Measurements from ENCODE around the gene SDC3. TPM values are rescaled to one million over a fixed set of nuclear protein-coding genes. Genes with fewer than 3 reads are reported as not detected.

SDC3 gene
- total and polyA plus RNA-seq, 10 of the 15 experiments (the other 5 are each of a cell fraction or from before 2014, with no cell fraction given): under 0.01 to 0.46 (median 0.07) TPM; not detected in 2

DNA sequence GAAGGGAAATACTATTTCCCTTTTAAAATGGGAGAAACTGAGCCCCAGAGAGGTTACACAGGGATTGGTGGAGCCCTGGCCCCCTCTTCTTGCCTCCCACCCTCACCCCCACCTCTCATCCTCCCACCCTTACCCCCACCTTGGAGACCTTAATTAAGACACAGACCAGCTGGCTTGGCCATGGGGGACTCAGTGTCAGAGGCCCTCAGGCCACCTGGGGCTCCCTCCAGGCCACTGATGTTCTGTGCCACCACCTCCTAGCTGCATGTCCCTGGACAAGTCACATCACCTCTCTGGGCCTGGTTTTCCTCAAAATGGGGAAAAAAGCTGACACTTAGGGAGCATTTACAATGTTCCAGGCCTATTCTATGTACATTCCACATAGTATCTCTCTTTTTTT lies 51.5 kb downstream of the SDC3 start:
- Histone ChIP-seq H4K20me1 (ENCODE audit: control insufficient read depth, insufficient read depth) (no peaks in the 10 kb centered on the region), H3K27ac (ENCODE audit: control insufficient read depth, insufficient read depth) (no peak overlapping the region), H3K4me3 (no peak overlapping the region), H2AFZ (ENCODE audit: control insufficient read depth, low read depth, low read length) (no peak overlapping the region), H3K9me3 (replicated peaks; ENCODE audit: control insufficient read depth, insufficient read depth, low read length) (no peaks in the 10 kb centered on the region; the same call in 2 of the 3 replicates), H3K4me2 (ENCODE audit: control insufficient read depth, insufficient read depth) (no peak overlapping the region), H3K27me3 (replicated peaks in 1 of 2; ENCODE audit: control insufficient read depth in 2 of 2, insufficient read depth in 2 of 2, low read length in 1 of 2) (peaks cover 0 to 5% of the 10 kb centered on the region in 2 experiments; a peak in 2 of 4 replicates), H3K79me2 (ENCODE audit: control insufficient read depth, insufficient read depth, low read length) (no peaks in the 10 kb centered on the region), H3K9ac (ENCODE audit: control insufficient read depth, insufficient read depth, low read length) (no peak overlapping the region), H3K36me3 (ENCODE audit: control insufficient read depth in 2 of 2, insufficient read depth in 2 of 2, low read length in 1 of 2) (no peaks in the 10 kb centered on the region), H3K4me1 (ENCODE audit: control insufficient read depth, insufficient read depth, low read length) (no peaks in the 10 kb centered on the region)
- in situ Hi-C loops (cut with MboI): no loop called here
- CTCF ChIA-PET: no interaction called here
- SMC1A ChIA-PET (ENCODE audit: uncharacterized antibody, unreplicated experiment): no interaction called here
- POLR2A ChIA-PET: interaction anchor here (0.7 kb wide), 1 partner anchor 446 kb away, joined by 3 read pairs; no protein-coding TSS in a partner anchor
- intact Hi-C loops (cut with micrococcal nuclease; ENCODE audit: unreplicated experiment): no loop called here
- FAIRE-seq: no peak
- ATAC-seq: no peak
- no peak for DNase-seq (ENCODE audit: low read depth, low spot score)
- no TSS peak for BruUV-seq (replicated peaks)
- no peak for TF ChIP-seq POLR2A (IDR thresholded peaks at IDR 0.05; ENCODE audit: low read depth, low read length)
- TF ChIP-seq NRF1 (conservative IDR thresholded peaks at IDR 0.05; ENCODE audit: low read depth, low read length): no peak
- TF ChIP-seq SMC3 (IDR thresholded peaks at IDR 0.05; ENCODE audit: borderline replicate concordance, low read length): no peak
- TF ChIP-seq FOXK2 (IDR thresholded peaks at IDR 0.05): no peak
- TF ChIP-seq BHLHE40 (IDR thresholded peaks at IDR 0.05; ENCODE audit: borderline replicate concordance in 1 of 2, low read depth in 2 of 2, low read length in 1 of 2): no peak
- TF ChIP-seq ZSCAN29 (IDR thresholded peaks at IDR 0.05): no peak
- TF ChIP-seq RCOR1 (conservative IDR thresholded peaks at IDR 0.05; ENCODE audit: low read depth, low read length): no peak
- TF ChIP-seq, protein P1, sequence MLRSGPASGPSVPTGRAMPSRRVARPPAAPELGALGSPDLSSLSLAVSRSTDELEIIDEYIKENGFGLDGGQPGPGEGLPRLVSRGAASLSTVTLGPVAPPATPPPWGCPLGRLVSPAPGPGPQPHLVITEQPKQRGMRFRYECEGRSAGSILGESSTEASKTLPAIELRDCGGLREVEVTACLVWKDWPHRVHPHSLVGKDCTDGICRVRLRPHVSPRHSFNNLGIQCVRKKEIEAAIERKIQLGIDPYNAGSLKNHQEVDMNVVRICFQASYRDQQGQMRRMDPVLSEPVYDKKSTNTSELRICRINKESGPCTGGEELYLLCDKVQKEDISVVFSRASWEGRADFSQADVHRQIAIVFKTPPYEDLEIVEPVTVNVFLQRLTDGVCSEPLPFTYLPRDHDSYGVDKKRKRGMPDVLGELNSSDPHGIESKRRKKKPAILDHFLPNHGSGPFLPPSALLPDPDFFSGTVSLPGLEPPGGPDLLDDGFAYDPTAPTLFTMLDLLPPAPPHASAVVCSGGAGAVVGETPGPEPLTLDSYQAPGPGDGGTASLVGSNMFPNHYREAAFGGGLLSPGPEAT (IDR thresholded peaks at IDR 0.05; ENCODE audit: low read depth): no peak
- TF ChIP-seq ATF7 (IDR thresholded peaks at IDR 0.05; ENCODE audit: low read depth): no peak
- no peak for TF ChIP-seq NFIC (IDR thresholded peaks at IDR 0.05; ENCODE audit: low read depth, low read length)
- no peak for TF ChIP-seq WRNIP1 (IDR thresholded peaks at IDR 0.05; ENCODE audit: borderline replicate concordance, low read depth, low read length)
- no peak for TF ChIP-seq IKZF2 (IDR thresholded peaks at IDR 0.05)
- TF ChIP-seq IKZF1 (conservative IDR thresholded peaks at IDR 0.05): no peak
- RAD21 ChIA-PET (ENCODE audit: unreplicated experiment): no interaction called here
